Retinal pigment epithelial cell (primary cell): ENCODE results near the gene LYPD1.
"Not testable (repeated sequence)": the region's sequence is repeated elsewhere in the genome, so short reads cannot be mapped to it uniquely, and the experiment has no call there.

Source experiments
- DNase-seq: peaks from one replicate; pipeline ENCODE4 v3.0.0-alpha.2; 2010; ENCODE audit warnings: low read depth
- H3K4me3 ChIP-seq: 2 replicates; pipeline ENCODE4 v1.5.1; 2011; ENCODE audit warnings: mild to moderate bottlenecking, low read length, control low read depth, moderate library complexity
- TF ChIP-seq, protein P1 (sequence below): conservative IDR thresholded peaks from 2 replicates; pipeline ENCODE4 v1.5.1; 2011; ENCODE audit warnings: low read depth, low read length, control low read depth, inconsistent platforms

The LYPD1 gene, protein sequence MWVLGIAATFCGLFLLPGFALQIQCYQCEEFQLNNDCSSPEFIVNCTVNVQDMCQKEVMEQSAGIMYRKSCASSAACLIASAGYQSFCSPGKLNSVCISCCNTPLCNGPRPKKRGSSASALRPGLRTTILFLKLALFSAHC

DNA sequence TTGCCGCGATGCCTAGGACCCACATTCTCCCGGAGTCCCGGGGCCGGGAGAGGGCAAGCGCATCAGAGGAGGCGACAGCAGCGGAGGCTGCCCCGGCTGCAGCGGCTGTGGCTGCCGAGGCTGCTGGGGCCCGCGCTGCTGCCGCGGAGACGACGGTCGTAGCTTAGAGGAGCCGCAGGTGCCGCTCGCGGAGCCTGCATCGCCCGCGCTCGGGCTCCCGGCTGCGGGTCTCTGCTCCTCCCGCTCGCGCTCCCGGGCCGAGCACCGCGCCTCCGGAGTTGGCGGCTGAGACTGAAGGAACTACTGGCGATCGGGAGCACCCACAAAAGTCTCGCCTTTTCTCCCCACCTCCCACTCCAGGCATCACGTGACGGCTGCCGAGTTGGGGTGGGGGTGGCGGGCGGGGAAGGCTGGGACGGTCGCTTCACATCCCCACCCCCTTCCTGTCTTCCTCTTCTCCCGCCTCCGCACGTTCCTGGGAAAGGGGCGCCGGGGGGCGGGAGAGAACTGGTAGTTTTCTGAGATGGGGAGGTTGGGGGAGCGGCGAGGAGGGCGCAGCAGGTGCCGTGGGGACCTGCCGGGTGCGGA lies at the start of gene LYPD1:
Gene LYPD1 (minus strand): TSS at position 298 of the 588 bp plus-strand sequence. CDS start 273 bp downstream, at position 25.
- DNase-seq, result no peak
- TF ChIP-seq, protein P1, sequence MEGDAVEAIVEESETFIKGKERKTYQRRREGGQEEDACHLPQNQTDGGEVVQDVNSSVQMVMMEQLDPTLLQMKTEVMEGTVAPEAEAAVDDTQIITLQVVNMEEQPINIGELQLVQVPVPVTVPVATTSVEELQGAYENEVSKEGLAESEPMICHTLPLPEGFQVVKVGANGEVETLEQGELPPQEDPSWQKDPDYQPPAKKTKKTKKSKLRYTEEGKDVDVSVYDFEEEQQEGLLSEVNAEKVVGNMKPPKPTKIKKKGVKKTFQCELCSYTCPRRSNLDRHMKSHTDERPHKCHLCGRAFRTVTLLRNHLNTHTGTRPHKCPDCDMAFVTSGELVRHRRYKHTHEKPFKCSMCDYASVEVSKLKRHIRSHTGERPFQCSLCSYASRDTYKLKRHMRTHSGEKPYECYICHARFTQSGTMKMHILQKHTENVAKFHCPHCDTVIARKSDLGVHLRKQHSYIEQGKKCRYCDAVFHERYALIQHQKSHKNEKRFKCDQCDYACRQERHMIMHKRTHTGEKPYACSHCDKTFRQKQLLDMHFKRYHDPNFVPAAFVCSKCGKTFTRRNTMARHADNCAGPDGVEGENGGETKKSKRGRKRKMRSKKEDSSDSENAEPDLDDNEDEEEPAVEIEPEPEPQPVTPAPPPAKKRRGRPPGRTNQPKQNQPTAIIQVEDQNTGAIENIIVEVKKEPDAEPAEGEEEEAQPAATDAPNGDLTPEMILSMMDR, result no peak
- H3K4me3 ChIP-seq, result peak within 1 kb of the TSS; percentile 49

GRCh38 chr2:132719480-132719879 lies 49.5 kb upstream of the LYPD1 start:
- TF ChIP-seq, protein P1, result no peak
- H3K4me3 ChIP-seq, result no peak overlapping the region
- DNase-seq, result no peak

GRCh38 chr2:132716954-132717353 lies 46.9 kb upstream of the LYPD1 start:
- no peak for DNase-seq
- no peak overlapping the region for H3K4me3 ChIP-seq
- TF ChIP-seq, protein P1, result no peak

- no peak overlapping the region for H3K4me3 ChIP-seq
- no peak for DNase-seq
- TF ChIP-seq, protein P1, result no peak
Measured at GRCh38 chr2:132715386-132716351, 45.7 kb upstream of the LYPD1 start.

DNA sequence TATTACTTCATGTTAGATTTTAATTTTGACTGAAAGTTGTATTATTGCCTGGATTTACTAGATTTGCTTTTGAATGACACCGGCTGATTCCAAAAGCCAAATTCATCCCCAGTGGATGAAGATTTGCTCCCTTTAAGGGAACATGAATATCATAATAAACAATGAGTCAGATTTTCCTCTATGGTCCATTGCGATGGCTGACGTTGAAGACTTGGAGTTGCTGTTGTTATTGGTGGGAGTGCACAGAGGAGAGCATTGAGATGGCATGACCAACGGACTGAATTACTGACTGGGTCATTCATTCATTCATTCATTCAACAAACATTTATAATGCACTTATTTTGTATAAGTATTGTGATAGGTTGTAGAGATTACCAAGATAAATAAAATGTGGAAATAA lies 33.4 kb upstream of the LYPD1 start:
- TF ChIP-seq, protein P1, result no peak
- H3K4me3 ChIP-seq, result no peak overlapping the region
- DNase-seq, result no peak

GRCh38 chr2:132701810-132702209 lies 31.8 kb upstream of the LYPD1 start:
- no peak for DNase-seq
- no peak overlapping the region for H3K4me3 ChIP-seq
- TF ChIP-seq, protein P1, result no peak

- DNase-seq, H3K4me3 ChIP-seq: not testable (repeated sequence)
Measured at GRCh38 chr2:132699802-132700201, 29.8 kb upstream of the LYPD1 start.

GRCh38 chr2:132698347-132698746 lies 28.3 kb upstream of the LYPD1 start:
- H3K4me3 ChIP-seq, DNase-seq: not testable (repeated sequence)
